Measurements from ENCODE around the gene ITGB3. TPM values are rescaled to one million over a fixed set of nuclear protein-coding genes. Genes with fewer than 3 reads are reported as not detected.

Gene ITGB3
- total RNA-seq, 1 donor from 2014 or later = 6.6 TPM

GRCh38 chr17:47277921-47278320, 24.3 kb downstream of the ITGB3 start:
- no peaks in the 10 kb centered on the region for H3K27me3 ChIP-seq
- no peak for DNase-seq
- no peak for TF ChIP-seq CTCF (IDR thresholded peaks at IDR 0.05)
- no peak overlapping the region for H3K27ac ChIP-seq
- H3K4me3 ChIP-seq = no peak overlapping the region
- intact Hi-C loops (cut with DNase I) = no loop called here
- H3K36me3 ChIP-seq = no peaks in the 10 kb centered on the region
- H3K9me3 ChIP-seq = no peaks in the 10 kb centered on the region
- H3K4me1 ChIP-seq = peaks cover 53% of the 10 kb centered on the region
- ATAC-seq = no peak

GRCh38 chr17:47278561-47278960, 24.9 kb downstream of the ITGB3 start:
- intact Hi-C loops (cut with DNase I) = no loop called here
- Histone ChIP-seq H3K27me3 (no peaks in the 10 kb centered on the region), H3K9me3 (no peaks in the 10 kb centered on the region), H3K4me1 (peaks cover 53% of the 10 kb centered on the region), H3K27ac (peak overlapping the region; percentile 80), H3K4me3 (no peak overlapping the region), H3K36me3 (no peaks in the 10 kb centered on the region)
- DNase-seq (no peak), ATAC-seq (no peak)
- TF ChIP-seq CTCF (IDR thresholded peaks at IDR 0.05) = no peak

- peak overlapping the region; percentile 80 for H3K27ac ChIP-seq
- TF ChIP-seq CTCF (IDR thresholded peaks at IDR 0.05) = no peak
- no peak overlapping the region for H3K4me3 ChIP-seq
- ATAC-seq (peak; percentile 90), DNase-seq (peak; percentile 73)
- peaks cover 53% of the 10 kb centered on the region for H3K4me1 ChIP-seq
- intact Hi-C loops (cut with DNase I) = no loop called here
- H3K9me3 ChIP-seq = no peaks in the 10 kb centered on the region
- H3K36me3 ChIP-seq = no peaks in the 10 kb centered on the region
- no peaks in the 10 kb centered on the region for H3K27me3 ChIP-seq
These were observed 25.6 kb downstream of the ITGB3 start for GRCh38 chr17:47279062-47279801.

GRCh38 chr17:47280072-47280811, 26.6 kb downstream of the ITGB3 start:
- Histone ChIP-seq H3K4me3 (no peak overlapping the region), H3K9me3 (no peaks in the 10 kb centered on the region), H3K27me3 (no peaks in the 10 kb centered on the region), H3K36me3 (no peaks in the 10 kb centered on the region), H3K4me1 (peaks cover 52% of the 10 kb centered on the region), H3K27ac (peak overlapping the region; percentile 80)
- TF ChIP-seq CTCF (IDR thresholded peaks at IDR 0.05) = no peak
- ATAC-seq (no peak), DNase-seq (no peak)
- intact Hi-C loops (cut with DNase I) = no loop called here

GRCh38 chr17:47281216-47281615, 27.6 kb downstream of the ITGB3 start:
- Histone ChIP-seq H3K4me3 (no peak overlapping the region), H3K27ac (no peak overlapping the region), H3K27me3 (no peaks in the 10 kb centered on the region), H3K36me3 (no peaks in the 10 kb centered on the region), H3K9me3 (no peaks in the 10 kb centered on the region), H3K4me1 (peaks cover 42% of the 10 kb centered on the region)
- TF ChIP-seq CTCF (IDR thresholded peaks at IDR 0.05) = no peak
- ATAC-seq (no peak), DNase-seq (no peak)
- intact Hi-C loops (cut with DNase I) = no loop called here

Measured in upper lobe of right lung (tissue), 1 donor.